SU-DHL-6 (cell line): ENCODE results near the gene F2.

Experiments
- H2AFZ ChIP-seq: fragments of 200-600 bp; sonication (generic); 2 replicates; pipeline ENCODE4 v1.6.1; 2014; ENCODE audit warnings: low read depth, mild to moderate bottlenecking, moderate library complexity, mixed read lengths, antibody characterized with exemption, low read length; ENCODE audit not compliant: severe bottlenecking
- H3F3A ChIP-seq: fragments of 200-600 bp; shearing (Covaris generic); 2 replicates; pipeline ENCODE4 v1.6.0; 2016; ENCODE audit warnings: antibody characterized with exemption, mild to moderate bottlenecking; ENCODE audit not compliant: insufficient read depth
- H3K27ac ChIP-seq: fragments of 200-600 bp; sonication (generic); 2 replicates; pipeline ENCODE4 v1.5.1; 2016; ENCODE audit warnings: low read depth, mild to moderate bottlenecking, low read length, moderate library complexity, mixed read lengths
- H3K27me3 ChIP-seq: fragments of 200-600 bp; sonication (generic), shearing (Covaris generic); 2 replicates; pipeline ENCODE4 v1.6.0; 2014; ENCODE audit warnings: mild to moderate bottlenecking, low read length
- H3K36me3 ChIP-seq: fragments of 200-600 bp; sonication (generic); 2 replicates; pipeline ENCODE4 v1.6.1; 2014; ENCODE audit warnings: mild to moderate bottlenecking, low read length, mixed read lengths
- H3K4me2 ChIP-seq: fragments of 300-600, 200-600 bp; shearing (Covaris generic), sonication (generic); 2 replicates; pipeline ENCODE4 v1.6.0; 2014; ENCODE audit warnings: low read length, low read depth, mild to moderate bottlenecking; ENCODE audit not compliant: poor library complexity, severe bottlenecking
- H3K4me3 ChIP-seq: fragments of 200-600 bp; sonication (generic); 2 replicates; pipeline ENCODE4 v1.5.1; 2014; ENCODE audit warnings: antibody characterized with exemption, low read length, mild to moderate bottlenecking, mixed read lengths; ENCODE audit not compliant: insufficient read depth, poor library complexity, severe bottlenecking
- H3K79me2 ChIP-seq: fragments of 200-600 bp; sonication (generic); 2 replicates; pipeline ENCODE4 v1.6.1; 2014; ENCODE audit warnings: mild to moderate bottlenecking, low read length, moderate library complexity; ENCODE audit not compliant: insufficient read depth
- H3K9ac ChIP-seq: fragments of 200-600 bp; sonication (generic); 2 replicates; pipeline ENCODE4 v1.7.0; 2014; ENCODE audit warnings: mild to moderate bottlenecking, low read length
- H3K9me2 ChIP-seq: fragments of 200-600 bp; sonication (generic); replicated peaks from 2 replicates; pipeline ENCODE4 v1.6.1; 2014; ENCODE audit warnings: low read length; ENCODE audit not compliant: insufficient read depth
- H3K9me3 ChIP-seq: fragments of 200-600 bp; sonication (generic); 2 replicates; pipeline ENCODE4 v1.6.1; 2014; ENCODE audit warnings: low read length, mixed read lengths; ENCODE audit not compliant: insufficient read depth
- H4K20me1 ChIP-seq: fragments of 200-600 bp; sonication (generic); 2 replicates; pipeline ENCODE4 v1.6.1; 2014; ENCODE audit warnings: low read depth, mild to moderate bottlenecking, antibody characterized with exemption, low read length, moderate library complexity, mixed read lengths
- CTCF ChIP-seq: fragments of 200-600 bp; sonication (generic); IDR thresholded peaks from one replicate; pipeline ENCODE4 v1.5.1; 2017; ENCODE audit warnings: antibody characterized with exemption, mild to moderate bottlenecking, low read length, moderate library complexity; ENCODE audit not compliant: insufficient read depth, poor library complexity, severe bottlenecking
- EZH2phosphoT487 ChIP-seq: fragments of 200-600 bp; sonication (generic), shearing (Covaris generic); conservative IDR thresholded peaks from 2 replicates; pipeline ENCODE4 v1.6.1; 2018; ENCODE audit warnings: mild to moderate bottlenecking, antibody characterized with exemption, low read length, moderate library complexity, mixed read lengths

F2 gene

GRCh38 chr11:46686886-46687795 is 31.9 kb upstream of the F2 start:
- H3K36me3 ChIP-seq, result no peaks in the 10 kb centered on the region
- no peak overlapping the region for H3K9ac ChIP-seq
- no peak overlapping the region for H2AFZ ChIP-seq

GRCh38 chr11:46690702-46691101 is 28.3 kb upstream of the F2 start:
- Histone ChIP-seq H3K9ac (no peak overlapping the region), H3K9me3 (no peaks in the 10 kb centered on the region), H4K20me1 (no peaks in the 10 kb centered on the region), H3K27me3 (no peaks in the 10 kb centered on the region), H3F3A (no peaks in the 10 kb centered on the region), H3K9me2 (no peaks in the 10 kb centered on the region), H3K4me3 (no peak overlapping the region), H2AFZ (no peak overlapping the region), H3K4me2 (no peak overlapping the region), H3K36me3 (no peaks in the 10 kb centered on the region), H3K79me2 (no peaks in the 10 kb centered on the region), H3K27ac (no peak overlapping the region)
- TF ChIP-seq EZH2phosphoT487 (no peak), CTCF (no peak)

More at GRCh38 chr11:46686886-46687795, 31.9 kb upstream of the F2 start:
- H4K20me1 ChIP-seq, result no peaks in the 10 kb centered on the region
- no peak overlapping the region for H3K4me3 ChIP-seq
- no peaks in the 10 kb centered on the region for H3K79me2 ChIP-seq
- H3K4me2 ChIP-seq, result no peak overlapping the region
- no peaks in the 10 kb centered on the region for H3K9me2 ChIP-seq
- no peaks in the 10 kb centered on the region for H3K27me3 ChIP-seq
- no peaks in the 10 kb centered on the region for H3K9me3 ChIP-seq
- no peak overlapping the region for H3K27ac ChIP-seq
- TF ChIP-seq EZH2phosphoT487 (no peak), CTCF (no peak)
- H3F3A ChIP-seq, result no peaks in the 10 kb centered on the region

- no peaks in the 10 kb centered on the region for H3F3A ChIP-seq
- no peaks in the 10 kb centered on the region for H3K9me3 ChIP-seq
- H3K27ac ChIP-seq, result no peak overlapping the region
- no peak overlapping the region for H3K9ac ChIP-seq
- TF ChIP-seq EZH2phosphoT487, result no peak
- no peak for TF ChIP-seq CTCF
- no peaks in the 10 kb centered on the region for H4K20me1 ChIP-seq
- H3K4me3 ChIP-seq, result no peak overlapping the region
- no peaks in the 10 kb centered on the region for H3K9me2 ChIP-seq
- H2AFZ ChIP-seq, result no peak overlapping the region
- H3K36me3 ChIP-seq, result no peaks in the 10 kb centered on the region
- no peaks in the 10 kb centered on the region for H3K27me3 ChIP-seq
- H3K4me2 ChIP-seq, result no peak overlapping the region
- no peaks in the 10 kb centered on the region for H3K79me2 ChIP-seq
Observed at GRCh38 chr11:46692450-46692849, 26.6 kb upstream of the F2 start.
